Cardiac fibroblast (primary cell): ENCODE measurements around the gene NID2.

ENCODE experiments used
- DNase-seq, 2 donors: peaks; one replicate each; pipeline versions ENCODE4 v3.0.0 to v3.0.0-alpha.2; 2010; ENCODE audit warnings: low read depth in 2 of 2
- H3K4me3 ChIP-seq, 2 donors: replicated peaks in 1 of 2; 1 replicate in 1 of 2; 2 replicates in 1 of 2; pipeline ENCODE4 v1.5.1; 2011; ENCODE audit warnings: low read depth in 2 of 2, low read length in 2 of 2, mild to moderate bottlenecking in 2 of 2, moderate library complexity in 1 of 2
- CTCF ChIP-seq: IDR thresholded peaks from one replicate; pipeline ENCODE4 v1.5.1; 2011; ENCODE audit warnings: low read depth, mild to moderate bottlenecking, low read length, inconsistent platforms

Gene NID2

GRCh38 chr14:52110441-52111086 lies 41.7 kb upstream of the NID2 start:
- H3K4me3 ChIP-seq: no peak overlapping the region
- DNase-seq: peak; percentile 79 to 88
- no peak for TF ChIP-seq CTCF

DNA sequence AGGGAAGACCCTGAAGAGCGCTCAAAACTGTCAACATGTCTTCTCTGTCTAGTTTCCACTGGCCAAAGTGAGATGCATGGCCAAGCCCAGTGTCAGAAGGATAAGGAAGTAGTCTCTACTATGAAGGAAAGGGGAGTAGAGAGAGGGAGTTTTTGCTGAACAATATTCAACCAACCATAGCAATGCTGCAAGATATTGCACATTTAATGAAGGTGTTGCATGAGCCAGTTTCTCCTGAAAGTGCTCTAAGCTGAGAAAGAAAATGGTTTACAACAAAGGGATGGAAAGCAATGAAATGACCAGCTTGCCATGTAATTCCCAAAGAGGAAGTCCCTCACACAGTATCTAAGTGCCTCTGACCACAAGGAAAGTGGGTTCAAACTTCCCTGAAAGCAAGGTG lies 40.0 kb upstream of the NID2 start:
- H3K4me3 ChIP-seq: no peak overlapping the region
- TF ChIP-seq CTCF: no peak
- DNase-seq: no peak

DNA sequence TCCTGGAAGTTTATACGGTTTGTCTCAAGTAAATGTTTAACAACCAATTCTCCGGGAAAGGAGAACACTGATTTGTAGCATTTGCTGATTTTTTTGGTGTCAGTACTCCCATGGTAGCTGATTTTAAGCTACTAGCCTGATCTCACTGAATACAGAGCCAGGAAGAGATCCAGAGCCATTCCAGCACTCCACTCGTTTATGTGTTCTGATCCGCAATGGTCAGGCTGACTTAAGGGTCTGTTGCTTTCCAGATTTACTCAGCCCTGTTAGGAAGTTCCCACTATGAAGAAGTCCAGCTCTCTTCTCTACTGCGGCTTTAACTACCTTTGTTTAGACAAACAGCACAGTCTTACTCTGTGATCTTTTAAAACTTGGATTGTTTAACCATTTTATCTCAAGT lies 38.0 kb upstream of the NID2 start:
- no peak for DNase-seq
- no peak overlapping the region for H3K4me3 ChIP-seq
- TF ChIP-seq CTCF: no peak

GRCh38 chr14:52103416-52103815 lies 34.6 kb upstream of the NID2 start:
- no peak overlapping the region for H3K4me3 ChIP-seq
- TF ChIP-seq CTCF: no peak
- no peak for DNase-seq

- TF ChIP-seq CTCF: no peak
- H3K4me3 ChIP-seq: no peak overlapping the region
- no peak for DNase-seq
Observed at GRCh38 chr14:52095794-52096193, 26.9 kb upstream of the NID2 start.

GRCh38 chr14:52095336-52095735 lies 26.5 kb upstream of the NID2 start:
- no peak for TF ChIP-seq CTCF

More at GRCh38 chr14:52095336-52095735, 26.5 kb upstream of the NID2 start:
- DNase-seq: no peak
- H3K4me3 ChIP-seq: no peak overlapping the region
